ENCODE measurements around the gene RITA1. TPM values are rescaled to one million over a fixed set of nuclear protein-coding genes. Genes with fewer than 3 reads are reported as not detected.

The RITA1 gene, protein sequence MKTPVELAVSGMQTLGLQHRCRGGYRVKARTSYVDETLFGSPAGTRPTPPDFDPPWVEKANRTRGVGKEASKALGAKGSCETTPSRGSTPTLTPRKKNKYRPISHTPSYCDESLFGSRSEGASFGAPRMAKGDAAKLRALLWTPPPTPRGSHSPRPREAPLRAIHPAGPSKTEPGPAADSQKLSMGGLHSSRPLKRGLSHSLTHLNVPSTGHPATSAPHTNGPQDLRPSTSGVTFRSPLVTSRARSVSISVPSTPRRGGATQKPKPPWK
- 10 to 100 TPM; 13.3 to 17.6 TPM for total RNA-seq

GRCh38 chr12:113185180-113186032, at the start of gene RITA1, which contains the start of gene DDX54:
Gene RITA1, plus strand, starts transcription at chr12:113185721. Its CDS starts 1,026 bp downstream, at chr12:113186747.
Gene DDX54, minus strand, starts transcription at chr12:113185478. Its CDS starts 27 bp downstream, at chr12:113185451.

DNA sequence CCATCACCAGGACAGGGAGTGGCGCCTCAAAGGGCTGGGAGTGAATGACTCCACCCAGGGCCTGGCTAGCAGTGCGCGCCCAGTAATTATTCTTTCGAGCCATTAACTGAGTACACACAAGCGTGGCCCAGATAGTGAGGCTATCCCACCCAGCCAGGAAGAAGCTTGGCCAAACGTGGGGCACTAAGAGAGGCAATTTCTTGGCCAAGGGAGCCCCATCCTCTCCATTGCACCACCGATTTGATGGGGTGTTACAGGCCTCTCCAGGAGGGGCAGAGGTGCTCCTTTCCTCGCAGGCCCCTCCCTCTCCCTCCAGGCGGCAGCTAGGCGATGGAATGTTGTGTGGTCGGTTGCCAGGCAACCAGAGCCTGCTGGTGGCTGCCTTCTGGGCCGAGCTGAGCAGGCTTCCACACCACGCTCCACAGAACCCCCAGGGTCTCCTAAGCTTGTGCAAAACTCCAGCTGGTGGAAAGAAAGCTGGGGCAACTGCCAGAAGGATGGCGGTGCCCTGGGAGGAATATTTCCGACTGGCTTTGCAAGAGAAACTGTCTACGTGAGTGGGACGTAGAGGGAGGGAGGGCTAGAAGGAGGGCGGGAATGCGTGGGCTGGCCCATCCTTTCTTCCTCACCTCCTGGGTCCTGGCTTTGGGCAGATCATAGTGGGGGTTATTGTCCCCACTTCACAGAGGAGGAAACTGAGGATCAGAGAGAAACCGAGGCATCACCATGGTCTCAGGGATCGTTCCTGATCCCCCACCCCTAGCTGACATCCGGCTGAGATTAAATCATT, 36.0 kb upstream of the RITA1 start, which contains the start of gene CFAP73:
Gene CFAP73 (plus strand): TSS at position 364 of the 790 bp plus-strand sequence. CDS start 134 bp downstream, at position 498.

GRCh38 chr12:113221181-113221996, 35.9 kb downstream of the RITA1 start, which contains the start of gene TPCN1:
Gene TPCN1, plus strand, starts transcription at chr12:113221464. Its CDS starts 5,389 bp downstream, at chr12:113226853.

Small RNAs within 50 kb of the gene (microRNA-seq; reads per million reads assigned to microRNA genes)
- not detected for gene MIR7106 (ENCODE audit: borderline microRNAs expressed, borderline replicate concordance)

Other genes starting within 250 kb of the RITA1 start
- gene OAS3, start 247.2 kb upstream of the RITA1 start, total RNA-seq = 10 to 100 TPM; 50.4 TPM
- 100 to 1,000 TPM; 126 to 131 TPM for gene OAS2, start 207.2 kb upstream of the RITA1 start, total RNA-seq
- gene DTX1, start 129.0 kb upstream of the RITA1 start, total RNA-seq = under 1 TPM in 1 of 2 experiments, not detected in 1; 0.10 TPM
- gene RASAL1, start 50.0 kb upstream of the RITA1 start, total RNA-seq = under 1 TPM; 0.38 to 0.53 TPM
- 1 to 10 TPM in 1 of 2 experiments, under 1 TPM in 1; 0.94 to 1.1 TPM for gene CFAP73, start 36.0 kb upstream of the RITA1 start, total RNA-seq
- gene DDX54, start 243 bp upstream of the RITA1 start, total RNA-seq = 10 to 100 TPM; 67.4 to 71.1 TPM
- gene TPCN1, start 35.7 kb downstream of the RITA1 start, total RNA-seq = 10 to 100 TPM; 27.3 to 29.0 TPM
- 10 to 100 TPM; 34.4 to 35.4 TPM for gene SLC8B1, start 149.4 kb downstream of the RITA1 start, total RNA-seq
- gene PLBD2, start 172.9 kb downstream of the RITA1 start, total RNA-seq = 10 to 100 TPM; 10.2 to 10.5 TPM
- gene SDS, start 218.2 kb downstream of the RITA1 start, total RNA-seq = not detected
- not detected for gene SDSL, start 236.7 kb downstream of the RITA1 start, total RNA-seq

All from activated naive CD4-positive, alpha-beta T cell treated with anti-CD3 and anti-CD28 coated beads, Interleukin-2, amount 10 ng/mL, durations not matched to agents 5 hours and 36 hours (primary cell).